MM.1S (cell line): ENCODE results near the gene DDN.

ENCODE experiments used
- EZH2 ChIP-seq: fragments of 300-600 bp; sonication (generic); optimal IDR thresholded peaks from 2 replicates; pipeline ENCODE3; 2017; ENCODE audit warnings: low read depth, mild to moderate bottlenecking, antibody characterized with exemption, low read length, mixed read lengths
- TF ChIP-seq, protein P1 (sequence below): fragments of 300-600 bp; sonication (generic); IDR thresholded peaks from 2 replicates; pipeline ENCODE4 v1.5.1; 2016; ENCODE audit warnings: antibody characterized with exemption, low read length, mixed read lengths

- TF ChIP-seq, protein P1, sequence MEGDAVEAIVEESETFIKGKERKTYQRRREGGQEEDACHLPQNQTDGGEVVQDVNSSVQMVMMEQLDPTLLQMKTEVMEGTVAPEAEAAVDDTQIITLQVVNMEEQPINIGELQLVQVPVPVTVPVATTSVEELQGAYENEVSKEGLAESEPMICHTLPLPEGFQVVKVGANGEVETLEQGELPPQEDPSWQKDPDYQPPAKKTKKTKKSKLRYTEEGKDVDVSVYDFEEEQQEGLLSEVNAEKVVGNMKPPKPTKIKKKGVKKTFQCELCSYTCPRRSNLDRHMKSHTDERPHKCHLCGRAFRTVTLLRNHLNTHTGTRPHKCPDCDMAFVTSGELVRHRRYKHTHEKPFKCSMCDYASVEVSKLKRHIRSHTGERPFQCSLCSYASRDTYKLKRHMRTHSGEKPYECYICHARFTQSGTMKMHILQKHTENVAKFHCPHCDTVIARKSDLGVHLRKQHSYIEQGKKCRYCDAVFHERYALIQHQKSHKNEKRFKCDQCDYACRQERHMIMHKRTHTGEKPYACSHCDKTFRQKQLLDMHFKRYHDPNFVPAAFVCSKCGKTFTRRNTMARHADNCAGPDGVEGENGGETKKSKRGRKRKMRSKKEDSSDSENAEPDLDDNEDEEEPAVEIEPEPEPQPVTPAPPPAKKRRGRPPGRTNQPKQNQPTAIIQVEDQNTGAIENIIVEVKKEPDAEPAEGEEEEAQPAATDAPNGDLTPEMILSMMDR = no peak
- TF ChIP-seq EZH2 = no peak
Observed at GRCh38 chr12:49048953-49049352, 49.8 kb upstream of the DDN start.
